SK-N-SH (cell line): ENCODE measurements around the gene DDT. TPM values are rescaled to one million over a fixed set of nuclear protein-coding genes. Genes with fewer than 3 reads are reported as not detected.
"Not testable (repeated sequence)": the region's sequence is repeated elsewhere in the genome, so short reads cannot be mapped to it uniquely, and the experiment has no call there.

Experiments
- CTCF ChIA-PET: fragments of 300-600, 350-600 bp; formaldehyde crosslinking; extraction: SDS; loops from one replicate; lab custom pipeline; 2021; lab: Yijun Ruan, JAX
- POLR2A ChIA-PET: fragments of 350-600 bp; sonication (Branson Sonifier 250); formaldehyde crosslinking; extraction: SDS; loops from one replicate; lab custom pipeline; 2020; ENCODE audit warnings: antibody characterized with exemption, inconsistent platforms; lab: Yijun Ruan, JAX
- DNase-seq: peaks from one replicate; pipeline ENCODE4 v3.0.0; 2012
- H2AFZ ChIP-seq: fragments of 200-600 bp; sonication (generic); 2 replicates; pipeline ENCODE4 v1.8.1; 2016; ENCODE audit warnings: antibody characterized with exemption, mild to moderate bottlenecking, low read depth
- H3F3A ChIP-seq: fragments of 200-600 bp; sonication (generic); replicated peaks from 2 replicates; pipeline ENCODE3; 2016; ENCODE audit warnings: antibody characterized with exemption, mild to moderate bottlenecking; ENCODE audit not compliant: insufficient read depth
- H3K27ac ChIP-seq, 2 experiments: fragments of 200-500 bp in 1 of 2; fragments of 200-600 bp in 1 of 2; sonication (Bioruptor generic) in 1 of 2; sonication (generic), shearing (Covaris generic) in 1 of 2; 2 replicates each; pipeline versions ENCODE4 v1.5.1 to v1.6.1; 2014 to 2016; ENCODE audit warnings: low read depth in 2 of 2, inconsistent platforms in 1 of 2, low read length in 1 of 2, mild to moderate bottlenecking in 1 of 2, mixed read lengths in 1 of 2
- H3K27me3 ChIP-seq: fragments of 200-600 bp; sonication (generic), shearing (Covaris generic); 2 replicates; pipeline ENCODE4 v1.6.1; 2016; ENCODE audit warnings: mixed run types; ENCODE audit not compliant: insufficient read depth
- H3K36me3 ChIP-seq, 2 experiments: fragments of 200-500 bp in 1 of 2; fragments of 200-600 bp in 1 of 2; sonication (Bioruptor generic) in 1 of 2; sonication (generic) in 1 of 2; replicated peaks in 1 of 2; 2 replicates each; pipeline versions ENCODE3 to v1.5.1; 2014 to 2016; ENCODE audit warnings: low read length in 1 of 2, mild to moderate bottlenecking in 1 of 2; ENCODE audit not compliant: insufficient read depth in 2 of 2, control insufficient read depth in 1 of 2
- H3K4me1 ChIP-seq, 2 experiments: fragments of 200-500 bp in 1 of 2; fragments of 200-600 bp in 1 of 2; sonication (Bioruptor generic) in 1 of 2; sonication (generic), shearing (Covaris generic) in 1 of 2; 2 replicates each; pipeline versions ENCODE4 v1.5.1 to v1.6.1; 2014 to 2016; ENCODE audit warnings: low read depth in 1 of 2, low read length in 1 of 2, mixed run types in 1 of 2; ENCODE audit not compliant: insufficient read depth in 2 of 2, control insufficient read depth in 1 of 2
- H3K4me2 ChIP-seq: fragments of 200-600 bp; sonication (generic), shearing (Covaris generic); 2 replicates; pipeline ENCODE4 v1.6.1; 2017; ENCODE audit warnings: mixed run types
- H3K4me3 ChIP-seq, 2 experiments: fragments of 200-500 bp in 1 of 2; fragments of 200-600 bp in 1 of 2; sonication (Bioruptor generic) in 1 of 2; sonication (generic), shearing (Covaris generic) in 1 of 2; 2 replicates each; pipeline versions ENCODE4 v1.5.1 to v1.8.1; 2014 to 2016; ENCODE audit warnings: low read depth in 2 of 2, inconsistent platforms in 1 of 2, low read length in 1 of 2, mild to moderate bottlenecking in 1 of 2, mixed read lengths in 1 of 2, moderate library complexity in 1 of 2
- H3K79me2 ChIP-seq: fragments of 200-600 bp; sonication (generic); 2 replicates; pipeline ENCODE4 v1.8.1; 2017; ENCODE audit warnings: mild to moderate bottlenecking; ENCODE audit not compliant: insufficient read depth
- H3K9ac ChIP-seq: fragments of 200-600 bp; sonication (generic); 2 replicates; pipeline ENCODE4 v1.6.1; 2017; ENCODE audit warnings: mixed run types
- H3K9me2 ChIP-seq: fragments of 200-600 bp; sonication (generic); 2 replicates; pipeline ENCODE4 v1.6.1; 2017; ENCODE audit warnings: mixed run types
- H3K9me3 ChIP-seq: fragments of 200-600 bp; sonication (generic); 2 replicates; pipeline ENCODE4 v1.6.1; 2017; ENCODE audit warnings: mixed run types, mild to moderate bottlenecking, moderate library complexity
- H4K20me1 ChIP-seq: fragments of 200-600 bp; sonication (generic); 2 replicates; pipeline ENCODE4 v1.6.1; 2017; ENCODE audit warnings: mild to moderate bottlenecking, mixed run types; ENCODE audit not compliant: insufficient read depth
- ELF1 ChIP-seq: IDR thresholded peaks from 2 replicates; pipeline ENCODE4 v1.4.0; 2012
- EZH2phosphoT487 ChIP-seq: fragments of 200-600 bp; sonication (generic); IDR thresholded peaks from 2 replicates; pipeline ENCODE4 v1.6.1; 2017; ENCODE audit warnings: low read depth, mixed run types, mild to moderate bottlenecking, antibody characterized with exemption, moderate library complexity, borderline replicate concordance
- GABPA ChIP-seq: IDR thresholded peaks from 2 replicates; pipeline ENCODE4 v1.4.0; 2012; ENCODE audit warnings: low read depth, mild to moderate bottlenecking
- NRF1 ChIP-seq: IDR thresholded peaks from 2 replicates; pipeline ENCODE4 v1.6.1; 2012; ENCODE audit warnings: low read depth, mild to moderate bottlenecking, low read length
- RCOR1 ChIP-seq: fragments of 150-350 bp; IDR thresholded peaks from 2 replicates; pipeline ENCODE4 v1.6.1; 2017; ENCODE audit warnings: antibody characterized with exemption, low read length
- RFX5 ChIP-seq: IDR thresholded peaks from 2 replicates; pipeline ENCODE4 v1.6.1; 2012; ENCODE audit warnings: mild to moderate bottlenecking, improper control_type of control experiment, low read length
- SIN3A ChIP-seq: IDR thresholded peaks from 2 replicates; pipeline ENCODE4 v1.6.1; 2012; ENCODE audit warnings: low read depth, mild to moderate bottlenecking, low read length, moderate library complexity, borderline replicate concordance
- SMC3 ChIP-seq: IDR thresholded peaks from 2 replicates; pipeline ENCODE4 v1.6.1; 2012; ENCODE audit warnings: low read depth, low read length, improper control_type of control experiment
- TAF1 ChIP-seq: IDR thresholded peaks from 2 replicates; pipeline ENCODE4 v1.6.1; 2012; ENCODE audit warnings: low read depth, mild to moderate bottlenecking, low read length, moderate library complexity, borderline replicate concordance
- WGBS: methylation state at CpG from one replicate; pipeline ENCODE4 v1.1.6; 2017; ENCODE audit warnings: low lambda C conversion rate; 5-methylcytosine and 5-hydroxymethylcytosine counted together
- polyA plus RNA-seq, 3 experiments: library from polyadenylated mRNA; depleted of rRNA; stranded (reverse); fragments of >200 nt; gene quantifications; 2 replicates each; pipeline ENCODE4 v1.2.3, GENCODE V29; 2012
- TF ChIP-seq, protein P1 (sequence below): IDR thresholded peaks from 2 replicates; pipeline ENCODE4 v1.6.1; 2012; ENCODE audit warnings: mild to moderate bottlenecking, low read depth, low read length, moderate library complexity
- TF ChIP-seq, protein P2 (sequence below): IDR thresholded peaks from 2 replicates; pipeline ENCODE4 v1.4.0; 2012; ENCODE audit warnings: low read depth, borderline replicate concordance
- TF ChIP-seq, protein P3 (sequence below): fragments of 200-600 bp; sonication (generic); IDR thresholded peaks from 2 replicates; pipeline ENCODE4 v1.6.1; 2017; ENCODE audit warnings: antibody characterized with exemption, mild to moderate bottlenecking, moderate library complexity
- TF ChIP-seq, protein P4 (sequence below): IDR thresholded peaks from 2 replicates; pipeline ENCODE4; 2012
- TF ChIP-seq, protein P5 (sequence below): IDR thresholded peaks from 2 replicates; pipeline ENCODE4 v1.4.0; 2012; ENCODE audit warnings: low read depth, borderline replicate concordance
- TF ChIP-seq, protein P6 (sequence below): fragments of 150-350 bp; IDR thresholded peaks from 2 replicates; pipeline ENCODE4 v1.6.1; 2016; ENCODE audit warnings: mild to moderate bottlenecking, low read depth, low read length

Gene DDT
- polyA plus RNA-seq, 1 of the 3 experiments (the other 2 are of a cell fraction): 198 TPM

DNA sequence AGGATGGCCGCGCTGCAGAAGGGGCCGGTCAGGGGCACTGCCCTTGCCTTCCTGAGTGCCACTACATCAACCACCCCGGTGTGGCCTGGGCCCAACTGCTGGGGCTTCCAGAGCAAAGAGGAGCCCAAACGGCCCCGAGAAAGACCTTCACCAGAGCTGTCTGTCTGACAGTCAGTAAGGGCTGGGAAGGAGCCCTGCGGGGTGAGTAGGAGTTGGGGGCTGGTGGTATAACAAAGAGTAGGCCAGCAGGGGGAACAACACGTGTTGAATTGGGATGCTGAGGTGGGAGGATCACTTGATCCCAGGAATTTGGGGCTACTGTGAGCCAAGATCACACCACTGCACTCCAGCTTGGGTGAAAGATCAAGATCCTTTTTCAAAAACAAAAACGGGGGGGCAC, 27.1 kb upstream of the DDT start (continued):
- TF ChIP-seq, protein P1, sequence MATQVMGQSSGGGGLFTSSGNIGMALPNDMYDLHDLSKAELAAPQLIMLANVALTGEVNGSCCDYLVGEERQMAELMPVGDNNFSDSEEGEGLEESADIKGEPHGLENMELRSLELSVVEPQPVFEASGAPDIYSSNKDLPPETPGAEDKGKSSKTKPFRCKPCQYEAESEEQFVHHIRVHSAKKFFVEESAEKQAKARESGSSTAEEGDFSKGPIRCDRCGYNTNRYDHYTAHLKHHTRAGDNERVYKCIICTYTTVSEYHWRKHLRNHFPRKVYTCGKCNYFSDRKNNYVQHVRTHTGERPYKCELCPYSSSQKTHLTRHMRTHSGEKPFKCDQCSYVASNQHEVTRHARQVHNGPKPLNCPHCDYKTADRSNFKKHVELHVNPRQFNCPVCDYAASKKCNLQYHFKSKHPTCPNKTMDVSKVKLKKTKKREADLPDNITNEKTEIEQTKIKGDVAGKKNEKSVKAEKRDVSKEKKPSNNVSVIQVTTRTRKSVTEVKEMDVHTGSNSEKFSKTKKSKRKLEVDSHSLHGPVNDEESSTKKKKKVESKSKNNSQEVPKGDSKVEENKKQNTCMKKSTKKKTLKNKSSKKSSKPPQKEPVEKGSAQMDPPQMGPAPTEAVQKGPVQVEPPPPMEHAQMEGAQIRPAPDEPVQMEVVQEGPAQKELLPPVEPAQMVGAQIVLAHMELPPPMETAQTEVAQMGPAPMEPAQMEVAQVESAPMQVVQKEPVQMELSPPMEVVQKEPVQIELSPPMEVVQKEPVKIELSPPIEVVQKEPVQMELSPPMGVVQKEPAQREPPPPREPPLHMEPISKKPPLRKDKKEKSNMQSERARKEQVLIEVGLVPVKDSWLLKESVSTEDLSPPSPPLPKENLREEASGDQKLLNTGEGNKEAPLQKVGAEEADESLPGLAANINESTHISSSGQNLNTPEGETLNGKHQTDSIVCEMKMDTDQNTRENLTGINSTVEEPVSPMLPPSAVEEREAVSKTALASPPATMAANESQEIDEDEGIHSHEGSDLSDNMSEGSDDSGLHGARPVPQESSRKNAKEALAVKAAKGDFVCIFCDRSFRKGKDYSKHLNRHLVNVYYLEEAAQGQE: no peak
- TF ChIP-seq, all 33 proteins: peak for 0

GRCh38 chr22:23999779-24000178, 25.5 kb upstream of the DDT start:
- CTCF ChIA-PET, H3K9ac ChIP-seq: not testable (repeated sequence)

DNA sequence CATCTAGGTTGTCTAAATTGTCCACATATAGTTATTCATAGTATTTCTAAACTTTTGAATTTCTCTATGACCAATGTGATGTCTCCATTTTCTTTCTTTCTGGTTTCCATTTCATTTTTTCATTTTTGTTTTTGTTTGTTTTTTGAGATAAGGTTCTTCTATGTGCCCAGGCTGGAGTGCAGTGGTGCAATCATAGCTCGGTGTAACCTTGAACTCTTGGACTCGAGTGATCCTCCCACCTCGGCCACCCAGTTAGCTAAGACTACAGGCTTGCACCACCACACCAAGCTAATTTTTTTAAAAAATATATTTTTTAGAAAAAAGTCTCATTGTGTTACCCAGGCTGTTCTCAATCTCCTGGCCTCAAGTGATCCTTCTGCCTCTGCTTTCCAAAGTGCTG, 22.9 kb upstream of the DDT start:
- H3K9me2 ChIP-seq: no peaks in the 10 kb centered on the region
- CTCF ChIA-PET: interaction anchor here (0.6 kb wide), 1 partner anchor 173 kb away, joined by 3 read pairs; no protein-coding TSS in a partner anchor
- no peaks in the 10 kb centered on the region for H3K79me2 ChIP-seq
- no peak overlapping the region for H2AFZ ChIP-seq
- POLR2A ChIA-PET: no interaction called here
- H3K9me3 ChIP-seq: no peaks in the 10 kb centered on the region
- H3K9ac ChIP-seq: no peak overlapping the region
- DNase-seq: no peak
- no peaks in the 10 kb centered on the region for H3K27me3 ChIP-seq
- no peak overlapping the region for H3K4me2 ChIP-seq
- H3K27ac ChIP-seq: no peak overlapping the region
- H3K4me1 ChIP-seq: no peaks in the 10 kb centered on the region; a peak in 1 of 4 replicates
- 88% methylated on average over 3 of the region's 3 CpGs for WGBS
- no peaks in the 10 kb centered on the region for H3F3A ChIP-seq
- H3K4me3 ChIP-seq: no peak overlapping the region
- no peaks in the 10 kb centered on the region for H4K20me1 ChIP-seq
- no peaks in the 10 kb centered on the region for H3K36me3 ChIP-seq
- TF ChIP-seq, protein P2, sequence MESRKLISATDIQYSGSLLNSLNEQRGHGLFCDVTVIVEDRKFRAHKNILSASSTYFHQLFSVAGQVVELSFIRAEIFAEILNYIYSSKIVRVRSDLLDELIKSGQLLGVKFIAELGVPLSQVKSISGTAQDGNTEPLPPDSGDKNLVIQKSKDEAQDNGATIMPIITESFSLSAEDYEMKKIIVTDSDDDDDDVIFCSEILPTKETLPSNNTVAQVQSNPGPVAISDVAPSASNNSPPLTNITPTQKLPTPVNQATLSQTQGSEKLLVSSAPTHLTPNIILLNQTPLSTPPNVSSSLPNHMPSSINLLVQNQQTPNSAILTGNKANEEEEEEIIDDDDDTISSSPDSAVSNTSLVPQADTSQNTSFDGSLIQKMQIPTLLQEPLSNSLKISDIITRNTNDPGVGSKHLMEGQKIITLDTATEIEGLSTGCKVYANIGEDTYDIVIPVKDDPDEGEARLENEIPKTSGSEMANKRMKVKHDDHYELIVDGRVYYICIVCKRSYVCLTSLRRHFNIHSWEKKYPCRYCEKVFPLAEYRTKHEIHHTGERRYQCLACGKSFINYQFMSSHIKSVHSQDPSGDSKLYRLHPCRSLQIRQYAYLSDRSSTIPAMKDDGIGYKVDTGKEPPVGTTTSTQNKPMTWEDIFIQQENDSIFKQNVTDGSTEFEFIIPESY: no peak
- TF ChIP-seq, protein P3, sequence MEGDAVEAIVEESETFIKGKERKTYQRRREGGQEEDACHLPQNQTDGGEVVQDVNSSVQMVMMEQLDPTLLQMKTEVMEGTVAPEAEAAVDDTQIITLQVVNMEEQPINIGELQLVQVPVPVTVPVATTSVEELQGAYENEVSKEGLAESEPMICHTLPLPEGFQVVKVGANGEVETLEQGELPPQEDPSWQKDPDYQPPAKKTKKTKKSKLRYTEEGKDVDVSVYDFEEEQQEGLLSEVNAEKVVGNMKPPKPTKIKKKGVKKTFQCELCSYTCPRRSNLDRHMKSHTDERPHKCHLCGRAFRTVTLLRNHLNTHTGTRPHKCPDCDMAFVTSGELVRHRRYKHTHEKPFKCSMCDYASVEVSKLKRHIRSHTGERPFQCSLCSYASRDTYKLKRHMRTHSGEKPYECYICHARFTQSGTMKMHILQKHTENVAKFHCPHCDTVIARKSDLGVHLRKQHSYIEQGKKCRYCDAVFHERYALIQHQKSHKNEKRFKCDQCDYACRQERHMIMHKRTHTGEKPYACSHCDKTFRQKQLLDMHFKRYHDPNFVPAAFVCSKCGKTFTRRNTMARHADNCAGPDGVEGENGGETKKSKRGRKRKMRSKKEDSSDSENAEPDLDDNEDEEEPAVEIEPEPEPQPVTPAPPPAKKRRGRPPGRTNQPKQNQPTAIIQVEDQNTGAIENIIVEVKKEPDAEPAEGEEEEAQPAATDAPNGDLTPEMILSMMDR: no peak
- TF ChIP-seq NRF1 (no peak), SMC3 (no peak), RCOR1 (no peak), GABPA (no peak), EZH2phosphoT487 (no peak), RFX5 (no peak), SIN3A (no peak), ELF1 (no peak), TAF1 (no peak)
- TF ChIP-seq, protein P4, sequence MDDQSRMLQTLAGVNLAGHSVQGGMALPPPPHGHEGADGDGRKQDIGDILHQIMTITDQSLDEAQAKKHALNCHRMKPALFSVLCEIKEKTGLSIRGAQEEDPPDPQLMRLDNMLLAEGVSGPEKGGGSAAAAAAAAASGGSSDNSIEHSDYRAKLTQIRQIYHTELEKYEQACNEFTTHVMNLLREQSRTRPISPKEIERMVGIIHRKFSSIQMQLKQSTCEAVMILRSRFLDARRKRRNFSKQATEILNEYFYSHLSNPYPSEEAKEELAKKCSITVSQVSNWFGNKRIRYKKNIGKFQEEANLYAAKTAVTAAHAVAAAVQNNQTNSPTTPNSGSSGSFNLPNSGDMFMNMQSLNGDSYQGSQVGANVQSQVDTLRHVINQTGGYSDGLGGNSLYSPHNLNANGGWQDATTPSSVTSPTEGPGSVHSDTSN: no peak
- TF ChIP-seq, protein P5, sequence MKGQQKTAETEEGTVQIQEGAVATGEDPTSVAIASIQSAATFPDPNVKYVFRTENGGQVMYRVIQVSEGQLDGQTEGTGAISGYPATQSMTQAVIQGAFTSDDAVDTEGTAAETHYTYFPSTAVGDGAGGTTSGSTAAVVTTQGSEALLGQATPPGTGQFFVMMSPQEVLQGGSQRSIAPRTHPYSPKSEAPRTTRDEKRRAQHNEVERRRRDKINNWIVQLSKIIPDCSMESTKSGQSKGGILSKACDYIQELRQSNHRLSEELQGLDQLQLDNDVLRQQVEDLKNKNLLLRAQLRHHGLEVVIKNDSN: no peak
- TF ChIP-seq, protein P6, sequence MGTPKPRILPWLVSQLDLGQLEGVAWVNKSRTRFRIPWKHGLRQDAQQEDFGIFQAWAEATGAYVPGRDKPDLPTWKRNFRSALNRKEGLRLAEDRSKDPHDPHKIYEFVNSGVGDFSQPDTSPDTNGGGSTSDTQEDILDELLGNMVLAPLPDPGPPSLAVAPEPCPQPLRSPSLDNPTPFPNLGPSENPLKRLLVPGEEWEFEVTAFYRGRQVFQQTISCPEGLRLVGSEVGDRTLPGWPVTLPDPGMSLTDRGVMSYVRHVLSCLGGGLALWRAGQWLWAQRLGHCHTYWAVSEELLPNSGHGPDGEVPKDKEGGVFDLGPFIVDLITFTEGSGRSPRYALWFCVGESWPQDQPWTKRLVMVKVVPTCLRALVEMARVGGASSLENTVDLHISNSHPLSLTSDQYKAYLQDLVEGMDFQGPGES: no peak

More at GRCh38 chr22:23999779-24000178, 25.5 kb upstream of the DDT start:
- WGBS: 76% methylated on average over 7 of the region's 7 CpGs
- H3K9me2 ChIP-seq, H4K20me1 ChIP-seq, H3K27ac ChIP-seq, H3K36me3 ChIP-seq, H2AFZ ChIP-seq, POLR2A ChIA-PET, H3K4me3 ChIP-seq, H3K79me2 ChIP-seq, H3K27me3 ChIP-seq, H3K4me2 ChIP-seq, H3F3A ChIP-seq, H3K4me1 ChIP-seq, H3K9me3 ChIP-seq: not testable (repeated sequence)
- peak; percentile 30 for DNase-seq
